Lung microvascular endothelial cell (primary cell): ENCODE results near the gene CHD3. TPM values are rescaled to one million over a fixed set of nuclear protein-coding genes. Genes with fewer than 3 reads are reported as not detected.

Experiments
- total RNA-seq: library from RNA; depleted of rRNA; stranded (reverse); fragments of >200 nt; gene quantifications from 2 replicates; pipeline ENCODE4 v1.2.1, GENCODE V29; 2014

The CHD3 gene
- total RNA-seq, 1 donor from 2014 or later: 58.7 TPM

Other genes starting within 250 kb of the CHD3 start
- gene ATP1B2, start 237.9 kb upstream of the CHD3 start, total RNA-seq: not detected in 2 replicates
- gene TP53, start 201.3 kb upstream of the CHD3 start, total RNA-seq: 27.8 and 37.0 TPM in 2 replicates
- 6.1 and 6.9 TPM in 2 replicates for gene WRAP53, start 200.3 kb upstream of the CHD3 start, total RNA-seq
- 0.20 and 0.22 TPM in 2 replicates for gene EFNB3, start 183.6 kb upstream of the CHD3 start, total RNA-seq
- under 0.01 and 0.20 TPM in 2 replicates for gene DNAH2, start 171.0 kb upstream of the CHD3 start, total RNA-seq
- gene KDM6B, start 54.6 kb upstream of the CHD3 start, total RNA-seq: 1.3 and 1.8 TPM in 2 replicates
- 7.1 and 22.7 TPM in 2 replicates for gene TMEM88, start 33.7 kb upstream of the CHD3 start, total RNA-seq
- gene NAA38, start 31.2 kb upstream of the CHD3 start, total RNA-seq: 152 and 178 TPM in 2 replicates
- gene CYB5D1, start 30.8 kb upstream of the CHD3 start, total RNA-seq: 4.6 and 5.6 TPM in 2 replicates
- 0.44 and 0.79 TPM in 2 replicates for gene RNF227, start 27.5 kb downstream of the CHD3 start, total RNA-seq
- gene KCNAB3, start 41.1 kb downstream of the CHD3 start, total RNA-seq: 0.22 and 0.40 TPM in 2 replicates
- gene TRAPPC1, start 43.2 kb downstream of the CHD3 start, total RNA-seq: 48.8 and 54.7 TPM in 2 replicates
- gene CNTROB, start 43.4 kb downstream of the CHD3 start, total RNA-seq: 10.5 and 11.9 TPM in 2 replicates
- gene GUCY2D, start 113.8 kb downstream of the CHD3 start, total RNA-seq: not detected in 2 replicates
- not detected in 2 replicates for gene ALOX15B, start 150.3 kb downstream of the CHD3 start, total RNA-seq
- gene ALOX12B, start 198.9 kb downstream of the CHD3 start, total RNA-seq: not detected in 2 replicates
- under 0.01 TPM in 1 of 2 replicates, not detected in the other for gene ALOXE3, start 229.7 kb downstream of the CHD3 start, total RNA-seq
- 0.22 TPM in 1 of 2 replicates, not detected in the other for gene HES7, start 235.3 kb downstream of the CHD3 start, total RNA-seq